B cell (primary cell): ENCODE data around the gene CDHR3. TPM values are rescaled to one million over a fixed set of nuclear protein-coding genes. Genes with fewer than 3 reads are reported as not detected.

Source experiments
- ATAC-seq: fragments of 200-7000 bp; cut with Tn5 transposase; one replicate; pipeline ENCODE4 v1.10.0; 2021; ENCODE audit warnings: low read depth, mild to moderate bottlenecking, moderate number of reproducible peaks, moderate library complexity
- CTCF ChIA-PET: fragments of 350-600 bp; sonication (Branson Sonifier 250); formaldehyde crosslinking; loops from one replicate; lab custom pipeline; 2021; ENCODE audit warnings: antibody characterized with exemption, inconsistent platforms; lab: Charles Lee
- POLR2A ChIA-PET: fragments of 350-600 bp; sonication (Branson Sonifier 250); formaldehyde crosslinking; loops from one replicate; lab custom pipeline; 2021; ENCODE audit warnings: antibody characterized with exemption; lab: Charles Lee
- DNase-seq: peaks from one replicate; pipeline ENCODE4 v3.0.0; 2013
- H2AFZ ChIP-seq: 2 replicates; pipeline ENCODE4 v1.6.1; 2012; ENCODE audit warnings: mild to moderate bottlenecking, low read depth, low read length; ENCODE audit not compliant: insufficient read depth, poor library complexity, severe bottlenecking
- H3K27ac ChIP-seq, 2 donors: 1 replicate in 1 of 2; 2 replicates in 1 of 2; pipeline ENCODE4 v1.5.1; 2012 to 2013; ENCODE audit warnings: low read length in 2 of 2, mild to moderate bottlenecking in 2 of 2, moderate library complexity in 1 of 2
- H3K27me3 ChIP-seq, 4 experiments: fragments of 200-600 bp in 1 of 4; sonication (generic) in 1 of 4; replicated peaks in 1 of 4; 1 replicate in 2 of 4; 2 replicates in 2 of 4; pipeline versions ENCODE4 v1.6.1 to v1.7.0; 2013 to 2016; ENCODE audit warnings: low read length in 3 of 4, mild to moderate bottlenecking in 2 of 4, mixed read lengths in 1 of 4, moderate library complexity in 1 of 4; ENCODE audit not compliant: insufficient read depth in 4 of 4, control insufficient read depth in 3 of 4; ENCODE audit errors: control extremely low read depth in 1 of 4
- H3K36me3 ChIP-seq, 2 experiments: replicated peaks in 1 of 2; 1 replicate in 1 of 2; 2 replicates in 1 of 2; pipeline versions ENCODE4 v1.6.1 to v1.7.1; 2013; ENCODE audit warnings: low read length in 1 of 2; ENCODE audit not compliant: insufficient read depth in 2 of 2, control insufficient read depth in 1 of 2; ENCODE audit errors: control extremely low read depth in 1 of 2, extremely low read depth in 1 of 2
- H3K4me1 ChIP-seq, 2 donors: fragments of 200-600 bp in 1 of 2; sonication (generic) in 1 of 2; 1 replicate in 1 of 2; 2 replicates in 1 of 2; pipeline versions ENCODE4 v1.5.1 to v1.6.1; 2013 to 2017; ENCODE audit warnings: low read length in 2 of 2; ENCODE audit not compliant: control insufficient read depth in 2 of 2, insufficient read depth in 2 of 2
- H3K4me2 ChIP-seq: replicated peaks from 2 replicates; pipeline ENCODE3; 2012; ENCODE audit warnings: mild to moderate bottlenecking, low read depth, low read length; ENCODE audit not compliant: poor library complexity, severe bottlenecking
- H3K4me3 ChIP-seq, 5 experiments: fragments of 200-600 bp in 1 of 5; sonication (generic) in 1 of 5; 1 replicate in 3 of 5; 2 replicates in 2 of 5; pipeline versions ENCODE4 v1.5.1 to v1.7.0; 2011 to 2016; ENCODE audit warnings: low read length in 4 of 5, mild to moderate bottlenecking in 4 of 5, low read depth in 2 of 5, control low read depth in 1 of 5, moderate library complexity in 1 of 5; ENCODE audit not compliant: insufficient read depth in 1 of 5; ENCODE audit errors: control extremely low read depth in 1 of 5, extremely low read depth in 1 of 5
- H3K79me2 ChIP-seq: fragments of 200-600 bp; sonication (generic); one replicate; pipeline ENCODE4 v1.6.0; 2016; ENCODE audit warnings: low read length; ENCODE audit not compliant: control insufficient read depth, insufficient read depth
- H3K9ac ChIP-seq: fragments of 200-600 bp; sonication (generic); 2 replicates; pipeline ENCODE4 v1.6.1; 2017; ENCODE audit warnings: mild to moderate bottlenecking, low read length, moderate library complexity
- H3K9me3 ChIP-seq, 3 donors: one replicate each; pipeline versions ENCODE4 v1.6.1 to v1.7.1; 2013; ENCODE audit warnings: low read length in 2 of 3; ENCODE audit not compliant: control insufficient read depth in 2 of 3, insufficient read depth in 1 of 3; ENCODE audit errors: control extremely low read depth in 1 of 3
- H4K20me1 ChIP-seq: 2 replicates; pipeline ENCODE4 v1.6.0; 2012; ENCODE audit warnings: mild to moderate bottlenecking, low read length; ENCODE audit not compliant: insufficient read depth, control insufficient read depth, poor library complexity, severe bottlenecking
- H3K27ac Mint-ChIP-seq: one replicate; pipeline ENCODE4 v1.8.0; 2021; ENCODE audit warnings: mixed read lengths
- H3K27me3 Mint-ChIP-seq: one replicate; pipeline ENCODE4 v1.8.0; 2021; ENCODE audit warnings: mixed read lengths
- H3K4me1 Mint-ChIP-seq: one replicate; pipeline ENCODE4 v1.8.0; 2021; ENCODE audit warnings: mixed read lengths
- H3K4me3 Mint-ChIP-seq: one replicate; pipeline ENCODE4 v1.8.0; 2021; ENCODE audit warnings: mixed read lengths
- H3K9me3 Mint-ChIP-seq: one replicate; pipeline ENCODE4 v1.8.0; 2022; ENCODE audit warnings: mixed read lengths; ENCODE audit not compliant: insufficient read depth
- EZH2 ChIP-seq: IDR thresholded peaks from 2 replicates; pipeline ENCODE4 v1.6.1; 2012; ENCODE audit warnings: borderline replicate concordance, low read depth, mild to moderate bottlenecking, moderate library complexity, low read length; ENCODE audit not compliant: insufficient read depth, poor library complexity, severe bottlenecking
- WGBS: methylation state at CpG from one replicate; pipeline ENCODE4 v1.1.5; 2013; ENCODE audit warnings: missing lambda C conversion rate; ENCODE audit not compliant: insufficient coverage; 5-methylcytosine and 5-hydroxymethylcytosine counted together
- intact Hi-C: fragments of 100-400 bp; cut with micrococcal nuclease; formaldehyde crosslinking; loops from one replicate; pipeline ENCODE4 v1.10.0; 2022
- polyA plus RNA-seq: library from polyadenylated mRNA; depleted of rRNA; stranded (reverse); fragments of >200 nt; gene quantifications from 2 replicates; pipeline ENCODE4 v1.2.3, GENCODE V29; 2012
- total RNA-seq, 2 donors: library from RNA; stranded (reverse); fragments of 120-200 nt in 1 of 2; gene quantifications; 1 replicate in 1 of 2; 2 replicates in 1 of 2; pipeline versions ENCODE4 v1.2.3 to v1.2.4, GENCODE V29; 2013 to 2022
- TF ChIP-seq, protein P1 (sequence below): fragments of 200-600 bp; IDR thresholded peaks from one replicate; pipeline ENCODE4 v1.8.0; 2022; ENCODE audit warnings: antibody characterized with exemption, mild to moderate bottlenecking

Gene CDHR3
- total and polyA plus RNA-seq, 2 donors (not counting 1 experiment from before 2014, with no cell fraction given), result 0.34 to 2.6 TPM

DNA sequence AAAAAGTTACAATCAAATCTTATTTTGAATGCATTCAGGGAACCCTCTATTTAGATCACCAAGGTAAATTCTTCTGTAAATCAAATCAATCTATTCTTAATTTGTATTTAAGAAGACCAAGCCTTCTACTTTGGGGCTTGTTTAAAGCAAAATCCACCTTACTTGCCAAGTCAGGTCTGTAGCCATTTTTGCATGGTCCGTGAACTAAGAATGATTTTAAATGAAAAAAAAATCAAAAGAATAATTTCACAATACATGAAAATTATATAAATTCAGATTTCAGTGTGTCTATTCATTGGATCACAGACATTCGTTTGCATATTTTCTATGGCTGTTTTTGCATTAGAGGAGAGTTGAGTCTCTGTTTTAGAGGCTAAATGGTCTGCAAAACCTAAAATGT, 89.6 kb downstream of the CDHR3 start:
- Mint-ChIP-seq H3K9me3 (no peaks in the 10 kb centered on the region), H3K27ac (no peak overlapping the region), H3K4me1 (peaks cover 45% of the 10 kb centered on the region), H3K4me3 (no peak overlapping the region), H3K27me3 (no peaks in the 10 kb centered on the region)
- no CpG with 5 or more reads among the region's 2 CpGs for WGBS
- ATAC-seq (no peak), DNase-seq (no peak)
- H2AFZ ChIP-seq, result no peak overlapping the region
- CTCF ChIA-PET, result interaction anchor here (0.9 to 13.0 kb wide), 3 partner anchors 9 to 108 kb away, joined by 3 to 390 read pairs (median 3); no protein-coding TSS in a partner anchor
- no peak overlapping the region for H3K4me2 ChIP-seq
- no peaks in the 10 kb centered on the region for H3K9me3 ChIP-seq
- POLR2A ChIA-PET, result no interaction called here
- H3K4me1 ChIP-seq, result peaks cover 26 to 40% of the 10 kb centered on the region in 2 donors
- H3K79me2 ChIP-seq, result no peaks in the 10 kb centered on the region
- H3K36me3 ChIP-seq, result no peaks in the 10 kb centered on the region
- intact Hi-C loops, result loop anchor here (10.0 kb wide), 1 partner anchor 412 kb away; no protein-coding TSS in a partner anchor
- H3K9ac ChIP-seq, result no peak overlapping the region
- H3K27me3 ChIP-seq, result no peaks in the 10 kb centered on the region
- TF ChIP-seq EZH2, result no peak
- TF ChIP-seq, protein P1, sequence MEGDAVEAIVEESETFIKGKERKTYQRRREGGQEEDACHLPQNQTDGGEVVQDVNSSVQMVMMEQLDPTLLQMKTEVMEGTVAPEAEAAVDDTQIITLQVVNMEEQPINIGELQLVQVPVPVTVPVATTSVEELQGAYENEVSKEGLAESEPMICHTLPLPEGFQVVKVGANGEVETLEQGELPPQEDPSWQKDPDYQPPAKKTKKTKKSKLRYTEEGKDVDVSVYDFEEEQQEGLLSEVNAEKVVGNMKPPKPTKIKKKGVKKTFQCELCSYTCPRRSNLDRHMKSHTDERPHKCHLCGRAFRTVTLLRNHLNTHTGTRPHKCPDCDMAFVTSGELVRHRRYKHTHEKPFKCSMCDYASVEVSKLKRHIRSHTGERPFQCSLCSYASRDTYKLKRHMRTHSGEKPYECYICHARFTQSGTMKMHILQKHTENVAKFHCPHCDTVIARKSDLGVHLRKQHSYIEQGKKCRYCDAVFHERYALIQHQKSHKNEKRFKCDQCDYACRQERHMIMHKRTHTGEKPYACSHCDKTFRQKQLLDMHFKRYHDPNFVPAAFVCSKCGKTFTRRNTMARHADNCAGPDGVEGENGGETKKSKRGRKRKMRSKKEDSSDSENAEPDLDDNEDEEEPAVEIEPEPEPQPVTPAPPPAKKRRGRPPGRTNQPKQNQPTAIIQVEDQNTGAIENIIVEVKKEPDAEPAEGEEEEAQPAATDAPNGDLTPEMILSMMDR, result no peak
- no peaks in the 10 kb centered on the region for H4K20me1 ChIP-seq
- H3K4me3 ChIP-seq, result no peak overlapping the region
- H3K27ac ChIP-seq, result no peak overlapping the region

DNA sequence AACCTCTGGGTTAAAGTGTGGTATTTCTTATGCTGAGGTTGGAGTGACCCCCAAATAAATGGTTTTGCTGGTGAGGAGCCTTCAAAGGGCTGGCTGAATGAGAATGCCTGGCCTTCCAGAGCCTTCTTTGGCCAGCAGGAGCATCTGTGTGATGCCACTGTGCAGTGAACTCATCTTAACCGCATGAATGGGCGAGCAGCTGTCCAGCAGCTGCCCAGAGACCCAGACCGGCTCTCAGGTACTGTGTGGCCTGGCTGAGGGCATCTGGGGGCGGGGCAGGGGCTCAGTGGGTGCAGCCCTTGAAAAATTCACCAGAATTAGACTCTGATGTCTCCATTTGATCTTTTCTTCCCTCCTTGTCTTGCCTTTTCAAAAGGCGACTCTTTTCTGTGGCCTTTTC, 90.0 kb downstream of the CDHR3 start:
- Histone ChIP-seq H3K36me3 (no peaks in the 10 kb centered on the region), H3K79me2 (no peaks in the 10 kb centered on the region), H3K9me3 (no peaks in the 10 kb centered on the region), H2AFZ (no peak overlapping the region), H3K27me3 (no peaks in the 10 kb centered on the region), H3K9ac (no peak overlapping the region), H3K4me2 (no peak overlapping the region), H3K4me1 (peaks cover 28 to 44% of the 10 kb centered on the region in 2 donors), H3K4me3 (no peak overlapping the region), H3K27ac (no peak overlapping the region), H4K20me1 (no peaks in the 10 kb centered on the region)
- ChIA-PET CTCF (interaction anchor here (0.9 to 13.0 kb wide), 2 partner anchors 8 to 101 kb away, joined by 3 to 390 read pairs; no protein-coding TSS in a partner anchor), POLR2A (no interaction called here)
- intact Hi-C loops, result loop anchor here (10.0 kb wide), 1 partner anchor 412 kb away; no protein-coding TSS in a partner anchor
- H3K27me3 Mint-ChIP-seq, result no peaks in the 10 kb centered on the region
- peaks cover 49% of the 10 kb centered on the region for H3K4me1 Mint-ChIP-seq
- H3K4me3 Mint-ChIP-seq, result no peak overlapping the region
- H3K27ac Mint-ChIP-seq, result no peak overlapping the region
- WGBS, result 70% methylated on average over 4 of the region's 5 CpGs
- ATAC-seq, result no peak
- H3K9me3 Mint-ChIP-seq, result no peaks in the 10 kb centered on the region
- DNase-seq, result no peak
- TF ChIP-seq EZH2, result no peak
- TF ChIP-seq, protein P1, result no peak
